NB4 (cell line): ENCODE data around the gene GLRA2.
A peak's percentile ranks its signal among the peaks of the same experiment; 100 is the strongest.

ENCODE experiments used
- MYC ChIP-seq: IDR thresholded peaks from 2 replicates; pipeline ENCODE4 v1.6.1; 2011; ENCODE audit warnings: low read depth, low read length
- POLR2A ChIP-seq: IDR thresholded peaks from 2 replicates; pipeline ENCODE4 v1.6.1; 2011; ENCODE audit warnings: mild to moderate bottlenecking; ENCODE audit not compliant: insufficient read length; ENCODE audit errors: extremely low read depth
- TF ChIP-seq, protein P1 (sequence below): IDR thresholded peaks from 2 replicates; pipeline ENCODE4 v1.6.1; 2011; ENCODE audit warnings: low read depth, low read length
- TF ChIP-seq, protein P2 (sequence below): IDR thresholded peaks from one replicate; pipeline ENCODE4 v1.5.1; 2012; ENCODE audit warnings: low read depth, low read length

DNA sequence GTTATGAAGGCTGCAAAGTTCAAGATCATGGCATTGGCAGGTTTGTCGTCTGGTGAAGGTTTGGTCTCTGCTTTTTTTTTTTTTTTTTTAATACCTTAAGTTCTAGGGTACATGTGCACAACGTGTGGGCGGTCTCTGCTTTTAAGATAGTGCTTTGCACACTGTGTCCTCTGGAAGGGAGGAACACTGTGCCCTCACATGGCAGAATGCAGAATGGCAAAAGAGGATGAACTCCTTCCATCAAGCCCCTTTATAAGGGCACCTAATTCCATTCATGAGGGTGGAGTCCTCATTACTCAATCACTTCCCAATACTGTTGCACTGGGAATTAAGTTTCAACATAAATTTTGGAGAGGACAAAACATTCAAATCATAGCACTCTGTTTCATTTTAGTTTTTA lies 101.4 kb downstream of the GLRA2 start:
- TF ChIP-seq, protein P1, sequence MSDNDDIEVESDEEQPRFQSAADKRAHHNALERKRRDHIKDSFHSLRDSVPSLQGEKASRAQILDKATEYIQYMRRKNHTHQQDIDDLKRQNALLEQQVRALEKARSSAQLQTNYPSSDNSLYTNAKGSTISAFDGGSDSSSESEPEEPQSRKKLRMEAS: no peak
- TF ChIP-seq, protein P2, sequence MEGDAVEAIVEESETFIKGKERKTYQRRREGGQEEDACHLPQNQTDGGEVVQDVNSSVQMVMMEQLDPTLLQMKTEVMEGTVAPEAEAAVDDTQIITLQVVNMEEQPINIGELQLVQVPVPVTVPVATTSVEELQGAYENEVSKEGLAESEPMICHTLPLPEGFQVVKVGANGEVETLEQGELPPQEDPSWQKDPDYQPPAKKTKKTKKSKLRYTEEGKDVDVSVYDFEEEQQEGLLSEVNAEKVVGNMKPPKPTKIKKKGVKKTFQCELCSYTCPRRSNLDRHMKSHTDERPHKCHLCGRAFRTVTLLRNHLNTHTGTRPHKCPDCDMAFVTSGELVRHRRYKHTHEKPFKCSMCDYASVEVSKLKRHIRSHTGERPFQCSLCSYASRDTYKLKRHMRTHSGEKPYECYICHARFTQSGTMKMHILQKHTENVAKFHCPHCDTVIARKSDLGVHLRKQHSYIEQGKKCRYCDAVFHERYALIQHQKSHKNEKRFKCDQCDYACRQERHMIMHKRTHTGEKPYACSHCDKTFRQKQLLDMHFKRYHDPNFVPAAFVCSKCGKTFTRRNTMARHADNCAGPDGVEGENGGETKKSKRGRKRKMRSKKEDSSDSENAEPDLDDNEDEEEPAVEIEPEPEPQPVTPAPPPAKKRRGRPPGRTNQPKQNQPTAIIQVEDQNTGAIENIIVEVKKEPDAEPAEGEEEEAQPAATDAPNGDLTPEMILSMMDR: peak; percentile 2
- TF ChIP-seq POLR2A: no peak
- no peak for TF ChIP-seq MYC
